SIG-M5 treated with dmso at 0.1 percent for 504 hours (cell line): Measurements from ENCODE around the gene SCAMP2.
"Not testable (repeated sequence)": the region's sequence is repeated elsewhere in the genome, so short reads cannot be mapped to it uniquely, and the experiment has no call there.

Source experiments
- DNase-seq: peaks from one replicate; lab custom pipeline; 2025; ENCODE audit not compliant: unreplicated experiment; lab: John Stamatoyannopoulos, UW

Gene SCAMP2, protein sequence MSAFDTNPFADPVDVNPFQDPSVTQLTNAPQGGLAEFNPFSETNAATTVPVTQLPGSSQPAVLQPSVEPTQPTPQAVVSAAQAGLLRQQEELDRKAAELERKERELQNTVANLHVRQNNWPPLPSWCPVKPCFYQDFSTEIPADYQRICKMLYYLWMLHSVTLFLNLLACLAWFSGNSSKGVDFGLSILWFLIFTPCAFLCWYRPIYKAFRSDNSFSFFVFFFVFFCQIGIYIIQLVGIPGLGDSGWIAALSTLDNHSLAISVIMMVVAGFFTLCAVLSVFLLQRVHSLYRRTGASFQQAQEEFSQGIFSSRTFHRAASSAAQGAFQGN

DNA sequence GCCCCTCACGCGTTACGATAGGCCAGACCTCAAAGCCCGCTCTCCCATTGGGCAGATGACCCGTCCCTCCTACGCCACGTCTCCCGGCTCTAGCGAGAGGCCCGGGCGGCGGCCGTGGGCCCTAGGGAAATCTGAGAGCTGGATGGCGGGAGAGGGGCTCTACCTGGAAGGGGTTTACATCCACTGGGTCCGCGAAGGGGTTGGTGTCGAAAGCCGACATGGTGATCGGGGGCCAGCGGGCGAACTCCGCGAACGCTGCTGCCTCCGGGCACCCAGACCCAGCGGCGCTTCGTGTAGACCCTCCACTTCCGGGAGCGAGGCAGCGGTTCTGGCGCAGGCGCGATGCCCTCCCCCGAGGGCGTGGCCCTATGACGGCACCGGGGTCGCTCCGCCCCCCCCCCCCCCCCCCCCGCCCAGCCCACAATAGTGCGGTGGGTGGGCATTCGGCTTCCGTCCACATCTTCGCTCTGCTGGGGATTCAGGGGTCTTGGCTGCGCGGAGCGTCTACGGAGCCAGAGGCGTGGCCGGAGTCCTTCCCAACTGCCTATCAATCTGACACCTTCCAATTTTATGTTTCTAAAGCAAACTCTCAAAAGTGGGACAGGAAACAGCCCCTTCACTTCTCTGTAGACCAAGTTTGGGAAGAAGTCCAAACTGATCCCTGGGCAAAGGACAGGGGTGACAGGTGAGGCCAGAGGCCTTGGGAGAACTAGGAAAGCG, at the start of gene SCAMP2:
Gene SCAMP2, minus strand, starts transcription at position 330 of the 720 bp plus-strand sequence. Its CDS starts 110 bp downstream, at position 220.
- peak; percentile 95 for DNase-seq

DNA sequence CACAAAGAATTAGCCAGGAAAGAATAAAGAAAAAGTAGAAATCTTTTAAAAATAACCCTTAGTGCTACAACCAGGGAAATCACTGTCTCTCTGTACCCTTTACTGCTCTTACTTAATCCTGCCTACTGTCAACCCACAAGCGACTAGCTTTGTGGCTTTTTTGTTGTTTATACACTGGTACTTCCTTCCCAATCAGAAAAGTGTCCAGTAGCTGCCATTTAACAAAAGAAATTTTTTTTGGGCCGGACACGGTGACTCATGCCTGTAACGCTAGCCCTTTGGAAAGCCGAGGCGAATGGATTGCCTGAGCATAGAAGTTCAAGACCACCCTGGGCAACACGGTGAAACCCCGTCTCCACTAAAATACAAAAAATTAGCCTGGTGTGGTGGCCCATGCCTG, 47.3 kb upstream of the SCAMP2 start:
- no peak for DNase-seq

DNA sequence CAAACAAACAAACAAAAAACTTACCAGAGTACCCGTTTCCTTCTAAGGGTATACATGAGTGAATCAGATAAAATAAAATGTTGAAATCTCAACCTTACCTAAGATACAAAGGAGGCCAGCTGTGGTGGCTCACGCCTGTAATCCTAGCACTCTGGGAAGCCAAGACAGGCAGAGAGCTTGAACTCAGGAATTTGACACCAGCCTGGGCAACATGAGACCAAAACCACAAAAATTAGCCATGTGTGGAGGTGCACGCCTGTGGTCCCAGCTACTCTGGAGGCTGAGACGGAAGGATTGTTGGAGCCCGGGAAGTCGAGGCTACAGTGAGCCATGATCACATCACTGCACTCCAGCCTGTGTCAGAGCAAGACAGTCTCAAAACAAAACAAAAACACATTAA, 44.5 kb upstream of the SCAMP2 start:
- no peak for DNase-seq

DNA sequence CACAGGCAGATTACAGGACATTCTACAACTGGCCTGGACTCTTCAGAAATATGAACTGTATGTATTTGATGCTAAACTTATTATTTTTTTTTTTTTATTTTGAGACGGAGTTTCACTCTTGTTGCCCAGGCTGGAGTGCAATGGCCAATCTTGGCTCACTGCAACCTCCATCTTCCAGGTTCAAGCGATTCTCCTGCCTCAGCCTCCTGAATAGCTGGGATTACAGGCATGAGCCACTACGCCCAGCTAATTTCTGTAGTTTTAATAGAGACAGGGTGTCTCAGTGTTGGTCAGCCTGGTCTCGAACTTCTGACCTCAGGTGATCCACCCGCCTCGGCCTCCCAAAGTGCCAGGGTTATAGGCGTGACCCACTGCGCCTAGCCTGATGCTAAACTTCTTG, 40.6 kb upstream of the SCAMP2 start:
- not testable (repeated sequence) for DNase-seq

DNA sequence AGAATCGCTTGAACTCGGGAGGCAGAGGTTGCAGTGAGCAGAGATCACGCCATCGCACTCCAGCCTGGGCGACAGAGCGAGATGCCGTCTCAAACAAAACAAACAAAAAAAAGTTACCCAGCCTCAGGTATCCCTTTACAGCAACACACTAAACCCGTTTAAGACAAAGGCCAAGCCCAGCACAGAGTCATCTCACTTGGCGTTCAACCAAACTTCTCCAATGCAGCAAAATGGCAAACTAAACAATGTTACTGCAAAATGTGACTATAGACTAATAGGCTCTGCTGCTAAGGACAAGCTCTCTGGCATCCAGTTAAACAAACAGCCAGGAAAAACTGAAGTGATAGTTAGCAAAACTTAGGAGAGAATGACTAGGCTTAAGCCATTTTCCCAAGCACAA, 39.9 kb upstream of the SCAMP2 start:
- DNase-seq = no peak

DNA sequence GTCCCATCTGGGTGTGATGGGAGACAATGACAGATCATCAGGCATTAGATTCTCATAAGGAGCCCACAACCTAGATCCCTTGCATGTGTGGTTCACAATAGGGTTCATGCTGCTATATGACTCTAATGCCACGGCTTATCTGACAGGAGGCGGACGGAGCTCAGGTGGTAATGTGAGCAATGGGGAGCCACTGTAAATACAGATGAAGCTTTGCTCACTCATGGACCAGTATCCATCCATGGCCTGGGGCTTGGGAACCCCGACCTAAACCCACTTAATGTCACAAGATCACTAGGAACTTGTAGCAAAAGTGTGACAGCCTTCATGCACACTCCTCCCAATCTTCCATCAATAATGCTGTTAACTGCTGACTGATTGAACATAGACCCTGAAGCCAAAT, 35.5 kb upstream of the SCAMP2 start:
- no peak for DNase-seq

DNA sequence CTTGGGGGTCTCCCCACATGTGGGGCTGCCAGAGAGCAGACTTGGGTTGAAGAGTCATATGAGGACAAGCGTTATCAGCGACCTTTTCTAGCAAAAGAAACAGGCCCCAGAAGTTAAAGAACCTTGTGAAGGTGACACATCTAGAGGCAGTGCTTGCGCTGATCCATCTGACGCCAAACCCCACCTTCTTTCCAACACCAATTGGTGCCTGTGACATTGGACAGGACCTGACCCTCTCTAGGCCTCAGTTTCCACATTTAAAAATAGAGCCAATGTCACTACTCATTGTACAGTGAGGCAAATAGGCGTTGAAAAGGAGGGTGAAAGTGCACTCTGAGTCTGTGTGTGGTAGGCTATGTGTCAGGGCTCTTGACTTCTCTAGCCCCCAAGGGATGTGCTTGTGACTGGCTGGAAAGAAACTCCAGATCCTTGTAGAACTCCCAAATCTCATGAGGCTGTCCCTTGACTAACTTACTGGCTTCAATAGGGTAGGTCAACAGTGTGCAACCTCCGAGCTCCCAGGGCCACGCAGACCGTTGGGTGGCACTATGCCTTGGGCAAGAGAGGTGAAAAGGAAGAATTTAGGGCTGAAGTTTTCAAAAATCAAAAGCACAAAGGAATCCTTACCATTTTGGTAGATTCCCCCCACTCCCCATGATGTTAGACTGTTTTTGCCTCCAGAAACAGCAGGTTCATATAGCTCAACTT, 34.2 kb upstream of the SCAMP2 start:
- DNase-seq = no peak

DNA sequence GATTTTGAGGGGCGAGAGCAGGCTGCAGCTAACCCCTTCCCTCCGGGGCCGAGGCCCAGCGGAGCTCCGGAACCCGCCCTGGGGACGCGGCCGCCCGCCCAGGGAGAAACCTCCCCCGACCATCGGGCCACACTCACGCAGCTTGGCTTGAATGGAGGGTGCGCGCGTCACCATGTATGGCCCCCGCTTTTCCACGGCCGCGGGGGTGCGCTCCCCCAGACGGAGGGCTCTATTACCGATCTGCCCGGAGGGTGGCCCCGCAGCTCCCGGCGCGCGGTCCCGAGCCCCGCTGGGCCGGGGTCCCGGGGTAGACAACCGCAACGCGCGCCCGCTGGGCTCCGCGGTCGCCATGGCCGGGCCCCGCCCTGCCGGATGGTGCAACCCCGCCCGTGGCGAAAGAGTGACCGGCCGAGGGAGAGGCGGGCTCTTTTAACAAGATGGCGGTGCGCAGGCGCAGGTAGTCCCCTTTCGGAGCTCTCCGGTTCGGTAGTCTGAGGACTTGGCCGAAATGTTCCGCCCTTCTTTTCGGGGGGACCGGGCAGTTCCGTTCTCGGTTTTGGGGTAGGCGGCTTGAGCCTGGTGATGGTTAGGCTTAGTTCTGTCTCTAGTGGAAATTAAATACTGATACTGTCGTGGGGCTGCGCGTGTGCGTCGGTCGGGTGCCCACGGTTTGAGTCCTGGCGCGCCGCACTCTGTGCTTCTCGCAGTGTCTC, 33.4 kb upstream of the SCAMP2 start, which contains the start of gene FAM219B:
Gene FAM219B, minus strand, starts transcription at position 402 of the 713 bp plus-strand sequence. Its CDS starts 51 bp downstream, at position 351.
- peak; percentile 82 for DNase-seq

DNA sequence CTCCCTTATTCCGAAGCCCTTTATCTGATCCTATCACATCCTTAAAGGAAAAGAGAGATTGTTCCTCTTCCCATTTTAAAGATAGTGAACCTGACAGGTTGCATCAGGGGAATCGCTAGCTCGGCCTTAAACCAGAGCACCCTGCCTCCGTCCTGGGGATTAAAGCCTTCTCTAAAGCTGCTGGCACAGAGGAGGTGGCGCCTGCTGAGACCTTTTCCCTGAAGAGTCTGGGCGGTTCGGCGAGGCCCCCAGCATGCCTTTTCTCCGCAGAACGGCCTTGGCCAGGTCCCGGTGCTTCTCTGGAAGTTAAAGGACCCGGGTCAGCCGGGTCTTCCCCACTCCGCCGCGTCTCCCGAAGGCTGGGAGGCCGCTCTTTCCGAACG, 32.9 kb upstream of the SCAMP2 start:
- no peak for DNase-seq

DNA sequence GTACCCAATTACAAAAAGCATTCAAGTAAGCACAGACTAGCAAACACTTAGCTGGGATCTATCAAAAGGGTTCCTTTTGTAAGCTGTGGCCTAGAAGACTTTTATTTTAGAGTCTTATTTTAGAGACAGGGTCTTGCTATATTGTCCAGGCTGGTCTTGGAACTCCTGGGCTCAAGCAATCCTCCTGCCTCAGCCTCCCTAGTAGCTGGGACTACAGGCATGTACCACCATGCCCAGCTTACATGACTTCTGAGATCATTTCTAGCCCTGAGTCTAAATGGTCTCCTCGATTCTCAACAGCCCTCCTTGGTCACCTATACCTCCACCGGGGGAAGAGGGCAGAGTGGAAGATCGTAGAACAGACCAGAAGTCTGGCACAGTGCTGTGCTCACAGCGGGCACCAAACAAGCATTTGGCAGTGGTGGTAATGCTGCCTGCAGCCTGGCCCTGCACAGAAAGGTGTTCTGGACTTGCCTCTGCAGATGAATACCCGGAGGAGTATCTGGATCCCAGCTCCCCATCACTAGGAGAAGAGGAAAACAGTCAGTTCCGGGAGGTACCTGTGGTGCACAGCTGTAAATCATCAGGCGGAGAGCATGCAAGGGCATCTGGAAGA, 31.1 kb upstream of the SCAMP2 start:
- no peak for DNase-seq

DNA sequence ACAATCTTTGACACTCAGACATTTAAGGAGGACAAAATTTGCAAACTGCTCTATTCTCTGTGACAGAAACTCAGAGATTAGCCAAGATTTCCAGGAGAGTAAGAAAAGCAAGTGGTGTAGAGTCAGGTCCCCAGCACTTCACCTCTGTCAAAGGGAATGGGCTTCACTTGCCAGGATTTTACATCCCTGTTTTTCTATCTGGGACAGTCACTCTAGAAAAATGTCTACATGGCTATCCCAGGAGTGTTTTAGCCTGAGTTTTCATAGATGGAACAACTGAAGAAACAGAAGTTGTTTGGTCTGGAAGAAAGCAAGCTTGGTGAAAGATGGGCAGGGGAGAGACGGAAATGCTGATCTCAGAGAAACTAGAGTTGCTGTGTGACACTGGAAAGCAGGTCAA, 30.5 kb upstream of the SCAMP2 start:
- no peak for DNase-seq

DNA sequence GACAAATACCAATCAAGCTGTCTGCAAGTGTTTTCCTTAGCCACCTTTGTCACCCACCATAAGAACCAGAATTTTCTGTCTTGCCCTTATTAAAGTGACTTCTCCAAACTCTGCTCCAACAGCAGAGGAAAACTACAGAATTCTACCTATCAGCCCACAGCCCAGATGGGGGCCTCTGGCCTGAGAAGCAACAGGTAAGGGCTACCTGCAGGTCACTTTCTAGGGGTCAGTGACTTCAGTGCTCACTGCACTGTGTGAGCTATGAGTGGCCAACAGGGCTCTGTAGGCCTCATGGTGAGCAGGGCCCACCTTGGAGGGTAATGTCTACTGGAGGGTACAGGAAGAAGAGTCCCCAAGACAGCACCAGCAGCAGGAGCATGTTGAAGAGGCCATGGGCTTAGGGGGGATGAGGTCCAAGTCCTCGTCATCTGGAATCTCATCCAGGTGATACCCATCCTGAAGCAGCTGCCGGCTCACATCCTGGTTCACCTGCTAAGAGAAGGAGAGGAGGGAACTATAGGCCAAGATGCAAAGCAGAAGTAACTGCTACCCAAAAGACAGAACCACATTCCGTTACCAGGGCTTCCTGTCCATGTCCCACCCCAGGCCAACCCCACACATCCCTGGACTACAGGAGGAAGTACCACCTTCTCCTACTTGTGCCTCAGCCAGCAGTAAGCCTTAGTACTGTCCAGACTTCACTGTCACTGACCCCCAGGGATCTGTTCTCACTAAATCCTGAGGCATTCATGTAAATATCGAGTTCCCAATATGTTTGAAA, 29.3 kb upstream of the SCAMP2 start:
- DNase-seq = no peak

DNA sequence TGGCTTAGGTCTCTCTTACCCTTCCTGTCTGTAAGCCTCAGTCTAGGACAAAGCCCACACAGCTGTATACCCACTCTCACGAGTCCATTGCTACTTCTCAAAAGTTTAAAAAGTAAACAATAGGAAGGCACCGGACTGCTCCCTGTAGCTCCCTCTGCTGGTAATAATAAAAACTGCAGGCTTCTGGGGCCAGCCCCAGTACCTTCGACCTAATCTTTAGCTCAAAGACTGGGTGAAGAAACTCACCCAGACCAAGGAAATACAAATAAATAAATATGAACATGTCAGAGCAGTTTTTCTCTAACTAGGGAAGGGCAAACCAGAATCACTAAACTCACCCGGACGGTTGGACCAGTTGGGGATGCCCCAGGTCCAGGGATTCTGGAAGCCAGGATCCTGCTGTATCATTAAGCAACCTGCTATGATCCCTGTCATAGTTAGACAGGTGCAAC, 28.5 kb upstream of the SCAMP2 start:
- DNase-seq = peak; percentile 80

DNA sequence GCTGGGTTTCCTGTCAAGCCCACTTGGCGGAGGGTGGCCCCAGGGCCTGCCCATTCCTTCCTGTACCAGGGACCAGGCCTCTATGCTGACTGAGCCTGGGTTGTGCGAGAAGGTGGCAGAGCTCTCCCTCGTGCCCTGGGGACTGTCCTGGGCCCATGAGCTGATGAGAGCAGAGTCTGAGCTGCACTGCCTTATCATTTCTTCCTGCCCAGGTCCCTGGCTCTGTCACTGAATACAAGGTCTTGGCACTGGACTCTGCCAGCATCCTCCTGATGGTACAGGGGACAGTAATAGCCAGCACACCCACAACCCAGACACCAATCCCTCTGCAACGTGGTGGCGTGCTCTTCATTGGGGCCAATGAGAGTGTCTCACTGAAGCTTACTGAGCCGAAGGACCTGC, 24.1 kb upstream of the SCAMP2 start:
- DNase-seq = no peak

DNA sequence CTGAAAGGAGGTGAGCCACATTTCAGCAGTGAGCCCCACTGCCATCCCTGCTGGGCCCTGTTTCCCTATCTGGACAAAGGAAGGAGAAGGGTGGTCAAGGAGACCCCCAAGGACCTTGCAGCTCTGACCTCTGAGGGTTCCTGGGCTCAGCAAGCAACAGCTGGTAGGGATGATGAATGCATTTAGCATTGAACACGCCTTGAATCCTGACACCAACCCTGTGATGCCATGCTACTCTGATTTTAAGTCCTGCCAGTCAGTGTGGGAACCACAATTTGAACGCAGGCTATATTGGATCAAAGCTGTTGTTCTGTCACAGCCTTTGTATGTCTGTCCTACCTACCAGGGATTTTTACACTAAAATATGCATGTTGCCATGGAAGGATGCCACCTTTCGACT, 23.2 kb upstream of the SCAMP2 start:
- no peak for DNase-seq

DNA sequence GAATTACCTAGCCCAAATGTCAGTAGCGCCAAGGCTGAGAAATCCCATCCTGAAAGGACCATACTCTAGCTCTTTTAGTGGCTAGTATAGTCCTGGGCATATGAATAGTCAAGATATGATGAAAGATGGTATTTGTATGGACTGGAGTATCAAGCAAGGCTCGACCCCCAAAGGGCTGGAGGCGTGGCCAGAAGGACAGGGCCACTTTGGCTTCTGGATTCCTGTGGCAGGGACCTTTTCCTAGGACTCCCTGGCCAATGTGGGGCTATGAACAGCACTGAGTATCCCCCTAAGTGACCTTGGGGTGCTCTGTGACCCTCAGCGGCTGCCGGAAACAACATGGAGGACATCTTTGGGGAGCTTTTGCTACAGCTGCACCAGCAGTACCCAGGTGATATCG, 22.7 kb upstream of the SCAMP2 start:
- no peak for DNase-seq

DNA sequence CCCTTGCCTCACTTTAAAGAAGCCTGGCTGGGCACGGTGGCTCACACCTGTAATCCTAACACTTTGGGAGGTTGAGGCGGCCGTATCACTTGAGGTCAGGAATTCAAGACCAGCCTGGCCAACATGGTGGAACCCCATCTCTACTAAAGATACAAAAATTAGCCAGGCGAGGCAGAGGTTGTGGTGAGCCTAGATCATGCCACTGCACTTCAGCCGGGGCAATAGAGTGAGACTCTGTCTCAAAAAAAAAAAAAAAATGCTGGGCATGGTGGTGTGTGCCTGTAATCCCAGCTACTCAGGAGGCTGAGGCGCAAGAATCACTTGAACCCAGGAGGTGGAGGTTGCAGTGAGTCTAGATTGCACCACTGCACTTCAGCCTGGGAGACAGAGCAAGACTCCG, 21.2 kb upstream of the SCAMP2 start:
- not testable (repeated sequence) for DNase-seq

DNA sequence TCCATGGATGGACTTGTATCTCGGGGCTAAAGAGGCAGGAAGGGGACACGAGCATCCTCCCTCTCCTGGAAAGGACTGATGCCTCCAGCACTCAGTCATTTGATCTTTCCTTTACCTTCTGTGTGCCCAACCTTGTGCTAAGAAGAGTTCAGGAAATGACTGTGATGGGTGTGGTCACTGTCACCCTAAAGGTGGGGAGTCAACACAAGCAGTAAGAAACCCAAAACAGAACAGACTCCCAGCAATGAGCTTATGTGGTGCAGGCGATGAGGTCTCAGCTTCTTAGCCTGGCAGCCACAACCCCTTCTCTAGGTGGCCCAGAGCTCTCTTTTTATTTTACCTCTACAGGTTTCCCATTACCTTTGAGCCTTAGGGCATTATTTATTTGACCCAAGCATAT, 20.5 kb upstream of the SCAMP2 start:
- no peak for DNase-seq

DNA sequence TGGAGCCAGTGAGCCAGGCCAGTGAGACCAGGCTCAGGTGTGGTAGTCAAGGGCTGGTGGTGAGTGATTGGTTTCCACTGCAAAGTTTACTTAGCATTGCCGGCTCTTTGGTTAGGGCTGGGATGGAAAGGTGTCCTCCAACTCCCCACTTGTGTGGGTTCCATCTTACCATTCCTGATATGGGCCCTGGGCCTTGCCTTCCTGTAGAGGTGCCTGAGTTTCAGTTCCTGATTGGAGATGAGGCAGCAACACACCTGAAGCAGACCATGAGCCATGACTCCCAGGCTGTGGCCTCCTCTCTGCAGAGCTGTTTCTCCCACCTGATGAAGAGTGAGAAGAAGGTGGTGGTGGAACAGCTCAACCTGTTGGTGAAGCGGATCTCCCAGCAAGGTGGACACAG, 19.8 kb upstream of the SCAMP2 start:
- no peak for DNase-seq

DNA sequence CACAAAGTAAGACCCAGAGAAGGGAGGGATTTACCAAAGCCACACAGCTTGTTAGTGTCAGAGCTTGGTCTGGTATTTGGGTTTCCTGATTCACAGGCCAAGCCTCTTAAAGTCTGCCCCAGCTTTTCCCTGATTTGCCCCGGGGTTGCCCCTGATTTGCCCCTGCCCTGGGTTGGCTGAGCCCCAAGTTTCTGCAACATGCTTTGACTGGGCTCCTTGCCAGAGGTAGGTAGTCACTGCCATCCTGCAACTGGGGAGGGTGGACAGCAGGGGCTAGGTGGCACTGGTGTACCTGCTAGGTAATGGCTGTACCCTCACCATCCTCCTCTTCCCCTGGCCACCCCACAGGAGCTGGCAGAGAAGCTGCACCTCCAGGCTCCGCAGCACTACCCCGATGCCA, 19.1 kb upstream of the SCAMP2 start:
- peak; percentile 25 for DNase-seq
